Measurements from ENCODE around the gene PDGFRB.
A peak's percentile ranks its signal among the peaks of the same experiment; 100 is the strongest.

Gene PDGFRB

DNA sequence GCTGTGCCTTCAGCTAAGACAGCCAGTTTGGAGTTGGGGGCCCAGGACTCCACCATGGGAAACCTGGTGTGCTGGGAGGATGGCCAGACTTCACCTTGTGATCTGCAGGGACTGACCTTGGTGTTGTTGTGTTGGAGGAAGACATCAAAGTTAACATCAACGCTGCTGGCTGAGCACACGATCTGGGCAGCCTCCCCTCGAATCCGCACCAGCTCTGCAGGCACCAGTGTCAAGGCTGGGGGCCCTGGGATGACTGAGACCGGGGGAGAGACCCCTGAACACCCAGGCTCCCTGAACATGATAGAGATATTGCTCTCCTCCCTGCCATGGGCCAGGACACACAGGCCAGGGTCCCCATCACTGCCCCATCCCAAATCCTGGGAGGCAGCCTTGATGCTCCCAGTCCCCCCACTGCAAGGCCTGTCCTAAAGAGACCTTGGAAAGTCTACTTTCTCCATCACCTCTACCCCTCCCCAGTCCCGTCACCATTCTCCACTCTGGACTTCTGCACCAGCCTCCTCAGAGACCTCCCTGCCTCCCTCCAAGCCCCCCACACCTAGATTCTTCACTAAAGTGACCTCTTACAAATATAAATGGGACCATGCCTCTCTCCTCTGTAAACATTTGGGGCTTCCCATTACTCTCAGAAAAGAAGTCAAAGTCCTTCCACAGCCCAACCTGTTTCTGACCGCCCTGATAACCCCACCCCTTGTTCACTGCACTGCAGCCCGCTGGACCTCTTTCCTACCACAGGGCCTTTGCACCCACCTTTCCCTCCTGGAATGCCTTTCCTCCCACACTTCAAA lies 77.4 kb downstream of the PDGFRB start:
- H3K36me3 ChIP-seq, result no peaks in the 10 kb centered on the region
- H3K9me3 ChIP-seq, result no peaks in the 10 kb centered on the region
- no peak for DNase-seq

DNA sequence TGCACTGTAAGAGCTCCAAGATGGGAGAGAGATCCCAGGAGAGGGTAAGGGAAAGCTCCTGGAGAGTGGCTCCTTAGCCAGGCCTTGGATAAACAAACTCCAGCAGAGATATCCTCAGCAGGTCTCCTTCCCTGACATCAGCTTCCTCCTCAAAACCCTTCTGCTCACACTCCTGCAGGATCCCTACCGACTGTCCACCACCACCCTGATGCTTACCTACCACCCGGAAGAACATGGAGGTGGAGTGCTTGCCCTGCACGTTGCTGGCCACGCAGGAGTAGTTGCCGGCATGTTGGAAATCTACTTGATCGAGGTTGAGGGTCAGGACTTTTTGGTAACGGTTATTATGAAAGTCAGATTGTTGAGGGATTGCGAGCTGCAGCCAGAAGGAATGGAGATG lies 78.6 kb downstream of the PDGFRB start:
- Histone ChIP-seq H3K4me1 (peaks cover 0 to 5% (median 0%) of the 10 kb centered on the region in 4 donors), H3K27me3 (no peaks in the 10 kb centered on the region), H3K4me3 (no peak overlapping the region), H3K36me3 (no peaks in the 10 kb centered on the region), H3K27ac (no peak overlapping the region), H3K9me3 (no peaks in the 10 kb centered on the region)
- intact Hi-C loops (cut with DNase I; ENCODE audit: low total_unique reads), result no loop called here
- no peak for DNase-seq
- no peak for TF ChIP-seq CTCF (IDR thresholded peaks at IDR 0.05)

More for the DNA sequence above, 77.4 kb downstream of the PDGFRB start:
- H3K27me3 ChIP-seq, result no peaks in the 10 kb centered on the region
- no peak for TF ChIP-seq CTCF (IDR thresholded peaks at IDR 0.05)
- peaks cover 0 to 5% (median 0%) of the 10 kb centered on the region in 4 donors for H3K4me1 ChIP-seq
- H3K27ac ChIP-seq, result no peak overlapping the region
- intact Hi-C loops (cut with DNase I; ENCODE audit: low total_unique reads), result no loop called here
- H3K4me3 ChIP-seq, result no peak overlapping the region

GRCh38 chr5:150075806-150076205 lies 79.8 kb downstream of the PDGFRB start:
- Histone ChIP-seq H3K4me3 (no peak overlapping the region), H3K27ac (no peak overlapping the region), H3K4me1 (no peaks in the 10 kb centered on the region), H3K9me3 (no peaks in the 10 kb centered on the region), H3K36me3 (no peaks in the 10 kb centered on the region), H3K27me3 (no peaks in the 10 kb centered on the region)
- no peak for TF ChIP-seq CTCF (IDR thresholded peaks at IDR 0.05)
- no peak for DNase-seq
- intact Hi-C loops (cut with DNase I; ENCODE audit: low total_unique reads), result no loop called here

DNA sequence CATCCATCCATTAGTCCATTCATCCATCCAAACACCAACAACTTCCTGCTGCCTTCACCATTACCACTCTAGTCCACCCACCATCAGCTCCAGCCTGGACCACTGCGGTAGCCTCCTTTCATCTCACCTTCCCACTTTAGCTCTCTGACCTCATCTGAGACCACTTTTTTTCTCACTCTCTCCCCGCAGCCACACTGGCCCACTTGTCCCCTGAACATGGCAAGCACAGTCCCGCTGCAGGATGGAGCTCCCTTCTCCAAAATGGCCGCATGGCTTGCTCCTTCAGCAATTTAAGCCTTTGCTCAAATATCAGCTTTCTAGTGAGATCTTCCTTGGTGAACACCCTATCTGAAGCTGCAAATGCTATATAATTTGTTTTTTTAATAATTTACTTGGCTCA lies 80.4 kb downstream of the PDGFRB start:
- Histone ChIP-seq H3K27ac (no peak overlapping the region), H3K9me3 (no peaks in the 10 kb centered on the region), H3K4me3 (no peak overlapping the region), H3K27me3 (no peaks in the 10 kb centered on the region), H3K4me1 (no peaks in the 10 kb centered on the region), H3K36me3 (no peaks in the 10 kb centered on the region)
- TF ChIP-seq CTCF (IDR thresholded peaks at IDR 0.05), result no peak
- DNase-seq, result no peak
- intact Hi-C loops (cut with DNase I; ENCODE audit: low total_unique reads), result no loop called here

DNA sequence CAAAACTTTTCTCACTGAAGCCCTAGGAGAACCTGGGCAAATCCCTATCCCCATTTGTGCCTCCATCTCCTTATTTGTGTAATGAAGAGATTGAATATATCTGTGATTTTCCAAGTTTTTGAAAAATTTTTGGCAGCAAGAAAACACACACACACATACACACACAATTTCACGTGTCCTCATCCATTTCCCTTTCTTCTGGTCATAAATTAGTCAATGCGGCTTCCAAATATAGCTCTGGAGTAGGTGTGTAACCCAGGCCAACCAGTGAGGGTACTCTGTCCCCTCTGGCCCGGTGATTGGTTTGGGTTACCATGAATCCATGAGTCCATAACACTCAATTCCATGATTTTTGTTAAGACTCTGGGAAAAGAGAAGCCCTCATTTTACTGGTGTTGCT lies 82.0 kb downstream of the PDGFRB start:
- DNase-seq, result peak in 1 of 2 donors; percentile 2
- intact Hi-C loops (cut with DNase I; ENCODE audit: low total_unique reads), result no loop called here
- TF ChIP-seq CTCF (IDR thresholded peaks at IDR 0.05), result no peak

More for the DNA sequence above, 82.0 kb downstream of the PDGFRB start:
- Histone ChIP-seq H3K27me3 (no peaks in the 10 kb centered on the region), H3K9me3 (no peaks in the 10 kb centered on the region), H3K4me3 (no peak overlapping the region), H3K4me1 (peaks cover 0 to 8% (median 4%) of the 10 kb centered on the region in 4 donors), H3K27ac (no peak overlapping the region), H3K36me3 (no peaks in the 10 kb centered on the region)
